ENCODE data around the gene SLC11A2. TPM values are rescaled to one million over a fixed set of nuclear protein-coding genes. Genes with fewer than 3 reads are reported as not detected.
A peak's percentile ranks its signal among the peaks of the same experiment; 100 is the strongest.

Gene SLC11A2
- total and polyA plus RNA-seq, 2 of the 13 experiments (the other 11 are each of a cell fraction or from before 2014, with no cell fraction given), result 71.7 to 77.0 TPM

GRCh38 chr12:51049525-51049924 is 23.3 kb upstream of the SLC11A2 start (continued):
- TF ChIP-seq ZNF18 (CRISPR knock-in tag; IDR thresholded peaks at IDR 0.05; ENCODE audit: insufficient replicate concordance) (no peak), FOXO1 (CRISPR knock-in tag; IDR thresholded peaks at IDR 0.05) (no peak), ELF3 (CRISPR knock-in tag; IDR thresholded peaks at IDR 0.05) (no peak), ZNF160 (CRISPR knock-in tag; IDR thresholded peaks at IDR 0.05) (no peak), NCOA2 (CRISPR knock-in tag; IDR thresholded peaks at IDR 0.05) (no peak), ZNF468 (CRISPR knock-in tag; IDR thresholded peaks at IDR 0.05) (no peak), MZF1 (CRISPR knock-in tag; IDR thresholded peaks at IDR 0.05; ENCODE audit: borderline replicate concordance) (no peak)

GRCh38 chr12:51048661-51049251 is 22.6 kb upstream of the SLC11A2 start:
- in situ Hi-C loops (cut with HindIII; ENCODE audit: extremely low pct_ligation_motif_present, low pct_unique_long_range_greater_than_20kb) (no loop called here), intact Hi-C loops (cut with micrococcal nuclease; ENCODE audit: unreplicated experiment) (loop anchor here (1.0 to 10.0 kb wide), 3 partner anchors 35 to 293 kb away; partner anchors contain the start of gene CSRNP2)
- H3K36me3 ChIP-seq (replicated peaks in 1 of 2; ENCODE audit: control insufficient read depth in 1 of 2, insufficient read depth in 2 of 2, low read length in 2 of 2), result peaks cover 1 to 13% of the 10 kb centered on the region in 2 experiments; a peak in 3 of 5 replicates
- no peaks in the 10 kb centered on the region; a peak in 1 of 5 replicates for H3K27me3 ChIP-seq (ENCODE audit: control insufficient read depth in 1 of 2, insufficient read depth in 2 of 2, low read length in 2 of 2)
- H3K9ac ChIP-seq (ENCODE audit: insufficient read depth, low read depth, low read length), result peak overlapping the region; percentile 89
- H3K79me2 ChIP-seq (ENCODE audit: insufficient read depth, low read length), result peaks cover 18% of the 10 kb centered on the region
- BruUV-seq (replicated peaks), result TSS peak; percentile 73
- peak overlapping the region; percentile 94 for H3K27ac ChIP-seq (ENCODE audit: extremely low read length, insufficient read depth, low read length)
- no peaks in the 10 kb centered on the region for H4K20me1 ChIP-seq (ENCODE audit: insufficient read depth, low read length)
- no peaks in the 10 kb centered on the region for H3K9me3 ChIP-seq (ENCODE audit: low read length)
- ATAC-seq (peak; percentile 19), FAIRE-seq (peak; percentile 18), DNase-seq (ENCODE audit: low spot score) (no peak)
- H3K4me1 ChIP-seq (ENCODE audit: insufficient read depth, low read length), result peaks cover 22% of the 10 kb centered on the region
- ChIA-PET CTCF (ENCODE audit: low intra/inter-chr PET ratio, low total read pairs) (interaction anchor here (0.9 kb wide), 1 partner anchor 293 kb away, joined by 6 read pairs; no protein-coding TSS in a partner anchor), POLR2A (interaction anchor here (0.6 to 2.0 kb wide), 5 partner anchors 18 to 292 kb away, joined by 3 to 10 read pairs (median 4); partner anchors contain the start of genes CSRNP2 and SLC11A2)
- H3K4me2 ChIP-seq (ENCODE audit: low read depth, low read length), result peak overlapping the region; percentile 81
- peak overlapping the region; percentile 75 to 86 (median 81) for H3K4me3 ChIP-seq (replicated peaks in 1 of 3; ENCODE audit: insufficient read depth in 1 of 3, low read depth in 2 of 3, low read length in 3 of 3)
- H2AFZ ChIP-seq (ENCODE audit: low read length), result peak overlapping the region; percentile 73
- 3% methylated on average over 14 of the region's 14 CpGs for WGBS (ENCODE audit: low lambda C conversion rate)
- TF ChIP-seq ZNF225 (CRISPR knock-in tag; IDR thresholded peaks at IDR 0.05) (no peak), ZNF142 (CRISPR knock-in tag; IDR thresholded peaks at IDR 0.05) (0 out of 2 replicates have a peak, but pooled peaks have one; percentile 31)

Measured in HepG2 (cell line).